B cell (primary cell): ENCODE results near the gene YPEL4.
A peak's percentile ranks its signal among the peaks of the same experiment; 100 is the strongest.

Experiments
- CTCF ChIP-seq: fragments of 200-600 bp; IDR thresholded peaks from one replicate; pipeline ENCODE4 v1.8.0; 2022; ENCODE audit warnings: antibody characterized with exemption, mild to moderate bottlenecking
- EZH2 ChIP-seq: IDR thresholded peaks from 2 replicates; pipeline ENCODE4 v1.6.1; 2012; ENCODE audit warnings: borderline replicate concordance, low read depth, mild to moderate bottlenecking, moderate library complexity, low read length; ENCODE audit not compliant: insufficient read depth, poor library complexity, severe bottlenecking

- TF ChIP-seq EZH2: no peak
- TF ChIP-seq CTCF: peak; percentile 40
Measured at GRCh38 chr11:57662893-57663292, 13.2 kb upstream of the YPEL4 start.
